Smooth muscle cell (in vitro differentiated cells): ENCODE results near the gene KIAA1217. TPM values are rescaled to one million over a fixed set of nuclear protein-coding genes. Genes with fewer than 3 reads are reported as not detected.
"Not testable (repeated sequence)": the region's sequence is repeated elsewhere in the genome, so short reads cannot be mapped to it uniquely, and the experiment has no call there.

ENCODE experiments used
- DNase-seq: peaks from one replicate; lab custom pipeline; 2025; ENCODE audit not compliant: unreplicated experiment; lab: John Stamatoyannopoulos, UW
- H2AFZ ChIP-seq: fragments of 200-600 bp; sonication (generic); 2 replicates; pipeline ENCODE4 v1.6.0; 2016; ENCODE audit warnings: antibody characterized with exemption, low read depth, mild to moderate bottlenecking
- H3F3A ChIP-seq: fragments of 200-600 bp; sonication (generic); 2 replicates; pipeline ENCODE4 v1.6.0; 2017; ENCODE audit warnings: antibody characterized with exemption, low read depth
- H3K27ac ChIP-seq: fragments of 200-600 bp; sonication (generic); 2 replicates; pipeline ENCODE4 v1.5.1; 2016; ENCODE audit warnings: low read depth, mild to moderate bottlenecking
- H3K27me3 ChIP-seq: fragments of 200-600 bp; sonication (generic); 2 replicates; pipeline ENCODE4 v1.6.1; 2016; ENCODE audit warnings: low read depth, mild to moderate bottlenecking
- H3K36me3 ChIP-seq: fragments of 200-600 bp; sonication (generic); 2 replicates; pipeline ENCODE4 v1.5.1; 2016; ENCODE audit warnings: low read depth
- H3K4me1 ChIP-seq: fragments of 200-600 bp; sonication (generic); 2 replicates; pipeline ENCODE4 v1.5.1; 2016; ENCODE audit warnings: low read depth
- H3K4me2 ChIP-seq: fragments of 200-600 bp; sonication (generic); 2 replicates; pipeline ENCODE4 v1.6.0; 2016; ENCODE audit warnings: mild to moderate bottlenecking
- H3K4me3 ChIP-seq: fragments of 200-600 bp; sonication (generic); 2 replicates; pipeline ENCODE4 v1.5.1; 2016; ENCODE audit warnings: mild to moderate bottlenecking
- H3K79me2 ChIP-seq: fragments of 200-600 bp; sonication (generic); 2 replicates; pipeline ENCODE4 v1.6.0; 2016; ENCODE audit warnings: low read depth, mild to moderate bottlenecking
- H3K9ac ChIP-seq: fragments of 200-600 bp; sonication (generic); 2 replicates; pipeline ENCODE4 v1.6.0; 2016; ENCODE audit warnings: low read depth
- H3K9me3 ChIP-seq: fragments of 200-600 bp; sonication (generic); replicated peaks from 2 replicates; pipeline ENCODE4 v1.5.1; 2016; ENCODE audit warnings: low read depth
- H4K20me1 ChIP-seq: fragments of 200-600 bp; sonication (generic); 2 replicates; pipeline ENCODE4 v1.6.0; 2016; ENCODE audit warnings: low read depth
- CTCF ChIP-seq: fragments of 200-600 bp; sonication (generic); IDR thresholded peaks from 2 replicates; pipeline ENCODE4 v1.5.1; 2017; ENCODE audit warnings: borderline replicate concordance, mild to moderate bottlenecking, antibody characterized with exemption; ENCODE audit not compliant: insufficient read depth, poor library complexity, severe bottlenecking
- WGBS: methylation state at CpG from one replicate; pipeline ENCODE4 v1.1.7; 2016; ENCODE audit warnings: low lambda C conversion rate; 5-methylcytosine and 5-hydroxymethylcytosine counted together
- polyA plus RNA-seq: library from polyadenylated mRNA; unstranded; fragments of >200 nt; fragmentation: Nextera tagmentation; extraction: Ambion mirVana; gene quantifications from 2 replicates; pipeline ENCODE4 v1.2.1, GENCODE V29; 2016
- total RNA-seq: library from RNA; depleted of rRNA; stranded (reverse); fragments of >200 nt; gene quantifications from 2 replicates; pipeline ENCODE4 v1.2.3, GENCODE V29; 2014

KIAA1217 gene
- total and polyA plus RNA-seq, 2 experiments from 2014 or later = 43.3 to 68.8 TPM

DNA sequence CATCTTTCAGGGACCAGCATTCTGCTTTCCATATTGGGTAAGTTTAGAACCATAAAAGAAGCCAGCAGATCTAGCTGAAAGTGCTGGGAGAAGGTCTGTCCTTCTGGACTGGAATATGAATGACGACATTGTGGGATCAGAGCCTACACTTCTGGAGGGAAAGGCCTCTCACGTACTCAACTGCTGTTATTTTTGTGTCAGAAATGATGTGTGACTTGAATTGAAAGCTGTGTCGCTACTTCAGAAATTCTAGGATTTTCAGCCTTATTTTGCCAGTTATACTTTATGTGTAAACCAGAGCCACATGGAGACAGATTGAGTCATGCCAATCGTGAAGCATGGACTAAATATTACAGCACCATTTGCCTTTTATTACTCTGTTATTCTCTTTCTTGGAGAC is 231.0 kb downstream of the KIAA1217 start:
- Histone ChIP-seq H2AFZ (no peak overlapping the region), H4K20me1 (no peaks in the 10 kb centered on the region), H3K4me1 (peaks cover 31% of the 10 kb centered on the region), H3K27ac (peak overlapping the region; percentile 95), H3K9me3 (no peaks in the 10 kb centered on the region), H3F3A (peaks cover 25% of the 10 kb centered on the region), H3K9ac (no peak overlapping the region), H3K27me3 (no peaks in the 10 kb centered on the region), H3K4me2 (peak overlapping the region; percentile 12), H3K79me2 (no peaks in the 10 kb centered on the region), H3K4me3 (no peak overlapping the region), H3K36me3 (no peaks in the 10 kb centered on the region)
- 80% methylated on average over 4 of the region's 4 CpGs for WGBS
- TF ChIP-seq CTCF = no peak
- DNase-seq = no peak

- Histone ChIP-seq H3K4me1 (peaks cover 32% of the 10 kb centered on the region), H2AFZ (no peak overlapping the region), H3K9me3 (no peaks in the 10 kb centered on the region), H3K9ac (peak overlapping the region; percentile 70), H4K20me1 (no peaks in the 10 kb centered on the region), H3K27me3 (no peaks in the 10 kb centered on the region), H3K36me3 (no peaks in the 10 kb centered on the region), H3K79me2 (no peaks in the 10 kb centered on the region), H3K27ac (peak overlapping the region; percentile 95), H3K4me2 (peak overlapping the region; percentile 39), H3K4me3 (no peak overlapping the region), H3F3A (peaks cover 25% of the 10 kb centered on the region)
- no peak for TF ChIP-seq CTCF
- WGBS = 37% methylated on average over 13 of the region's 13 CpGs
- no peak for DNase-seq
Observed at GRCh38 chr10:24440817-24441797, 232.2 kb downstream of the KIAA1217 start.

DNA sequence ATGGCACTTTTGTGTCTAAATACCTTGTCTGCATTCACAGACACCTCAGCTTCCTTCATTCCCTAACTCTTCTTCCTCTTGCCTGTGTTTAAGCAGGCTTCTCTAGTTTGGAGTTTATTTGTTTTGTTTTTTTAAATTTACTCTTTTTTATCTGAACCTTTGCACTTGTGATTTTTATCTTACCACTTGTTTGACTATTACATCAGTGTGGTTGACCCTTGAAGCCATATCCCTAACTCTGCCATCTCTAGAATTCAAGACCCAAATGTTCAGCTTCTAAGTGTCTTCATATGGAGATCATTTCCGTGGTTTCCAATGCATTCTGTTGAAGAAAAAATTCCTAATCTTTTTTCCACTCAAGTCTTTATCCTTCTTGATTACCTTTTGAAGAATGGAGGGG is 233.3 kb downstream of the KIAA1217 start:
- Histone ChIP-seq H3K79me2 (no peaks in the 10 kb centered on the region), H3F3A (peaks cover 28% of the 10 kb centered on the region), H3K27ac (peak overlapping the region; percentile 95), H3K4me1 (peaks cover 32% of the 10 kb centered on the region), H3K27me3 (no peaks in the 10 kb centered on the region), H4K20me1 (no peaks in the 10 kb centered on the region), H3K4me2 (no peak overlapping the region), H3K9me3 (no peaks in the 10 kb centered on the region), H3K36me3 (no peaks in the 10 kb centered on the region), H3K9ac (peak overlapping the region; percentile 70), H3K4me3 (no peak overlapping the region), H2AFZ (no peak overlapping the region)
- DNase-seq = no peak
- no peak for TF ChIP-seq CTCF
- WGBS = 97% methylated on average over 1 of the region's 1 CpG

DNA sequence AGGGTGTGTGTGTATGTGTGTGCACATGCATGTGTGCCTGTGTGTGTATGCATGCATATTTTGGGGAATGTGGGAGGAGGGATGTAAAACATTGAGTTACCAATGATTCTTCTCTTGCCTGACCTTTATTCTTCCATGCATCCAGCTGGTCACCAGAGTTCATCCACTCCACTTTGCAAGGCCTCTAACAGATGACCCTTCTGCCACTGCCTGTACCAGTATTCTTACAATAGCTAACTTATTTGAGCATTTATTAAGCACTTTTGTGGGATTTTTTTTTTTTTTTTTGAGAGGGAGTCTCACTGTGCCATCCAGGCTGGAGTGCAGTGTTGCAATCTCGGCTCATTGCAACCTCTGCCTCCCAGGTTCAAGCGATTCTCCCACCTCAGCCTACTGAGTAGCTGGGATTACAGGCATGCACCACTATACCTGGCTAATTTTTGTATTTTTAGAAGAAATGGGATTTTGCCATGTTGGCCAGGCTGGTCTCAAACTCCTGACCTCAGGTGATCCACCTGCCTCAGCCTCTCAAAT is 233.8 kb downstream of the KIAA1217 start:
- H3K4me3 ChIP-seq, H3K9me3 ChIP-seq, H3K9ac ChIP-seq, H2AFZ ChIP-seq, H3K36me3 ChIP-seq, DNase-seq, H3K79me2 ChIP-seq, H3K27me3 ChIP-seq, H3K4me2 ChIP-seq, H4K20me1 ChIP-seq: not testable (repeated sequence)
- peak overlapping the region; percentile 95 for H3K27ac ChIP-seq
- WGBS = 91% methylated on average over 2 of the region's 2 CpGs
- H3K4me1 ChIP-seq = peaks cover 32% of the 10 kb centered on the region
- H3F3A ChIP-seq = peaks cover 28% of the 10 kb centered on the region
